Duodenal mucosa (tissue), 2 donors: ENCODE measurements around the gene SLC24A3.

Source experiments
- H3K27ac ChIP-seq: one replicate; pipeline ENCODE4 v1.7.0; 2013; ENCODE audit warnings: low read depth, low read length
- H3K27me3 ChIP-seq, 2 donors: one replicate each; pipeline ENCODE4 v1.7.0; 2013; ENCODE audit warnings: low read length in 2 of 2, control low read depth in 1 of 2; ENCODE audit not compliant: insufficient read depth in 2 of 2, control insufficient read depth in 1 of 2
- H3K36me3 ChIP-seq, 2 donors: one replicate each; pipeline ENCODE4 v1.7.0; 2013; ENCODE audit warnings: low read length in 2 of 2, control low read depth in 1 of 2; ENCODE audit not compliant: insufficient read depth in 2 of 2, control insufficient read depth in 1 of 2
- H3K4me1 ChIP-seq, 2 donors: one replicate each; pipeline ENCODE4 v1.7.0; 2013; ENCODE audit warnings: low read length in 2 of 2, control low read depth in 1 of 2; ENCODE audit not compliant: insufficient read depth in 2 of 2, control insufficient read depth in 1 of 2
- H3K4me3 ChIP-seq, 2 donors: one replicate each; pipeline ENCODE4 v1.7.0; 2013; ENCODE audit warnings: low read length in 2 of 2, low read depth in 1 of 2
- H3K9ac ChIP-seq, 2 donors: one replicate each; pipeline ENCODE4 v1.7.0; 2013; ENCODE audit warnings: low read length in 2 of 2, low read depth in 1 of 2
- H3K9me3 ChIP-seq, 2 donors: one replicate each; pipeline ENCODE4 v1.7.0; 2013; ENCODE audit warnings: low read length in 2 of 2, control low read depth in 1 of 2; ENCODE audit not compliant: control insufficient read depth in 1 of 2

Gene SLC24A3

DNA sequence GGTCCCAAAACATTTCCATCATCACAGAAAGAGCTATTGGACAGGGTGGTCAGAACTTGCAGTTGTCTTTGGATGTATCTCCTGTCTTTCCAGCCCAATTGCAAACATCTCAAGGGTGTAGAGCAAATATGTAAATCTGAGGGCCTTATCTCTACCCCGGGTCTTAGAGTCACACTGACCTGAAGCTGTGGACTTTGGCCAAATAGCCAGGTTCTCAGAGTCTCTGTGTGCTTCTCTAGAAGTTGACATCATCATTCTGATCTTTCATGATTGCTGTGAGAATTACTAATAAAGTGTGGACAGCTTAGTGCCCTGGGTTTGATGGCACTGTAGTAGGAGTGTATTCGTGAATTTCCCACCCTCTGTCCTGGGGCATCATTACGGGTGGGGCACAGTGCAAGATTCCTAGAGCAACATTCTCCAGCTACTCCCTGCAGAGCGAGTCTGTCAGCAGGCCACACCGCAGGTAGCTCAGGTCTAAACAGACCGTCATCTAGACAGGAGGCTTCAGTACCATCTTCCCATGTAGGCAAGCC is 71.1 kb downstream of the SLC24A3 start:
- no peaks in the 10 kb centered on the region for H3K9me3 ChIP-seq
- no peak overlapping the region for H3K9ac ChIP-seq
- H3K36me3 ChIP-seq, result no peaks in the 10 kb centered on the region
- H3K27me3 ChIP-seq, result no peaks in the 10 kb centered on the region
- H3K4me3 ChIP-seq, result no peak overlapping the region
- H3K27ac ChIP-seq, result no peak overlapping the region
- no peaks in the 10 kb centered on the region for H3K4me1 ChIP-seq

DNA sequence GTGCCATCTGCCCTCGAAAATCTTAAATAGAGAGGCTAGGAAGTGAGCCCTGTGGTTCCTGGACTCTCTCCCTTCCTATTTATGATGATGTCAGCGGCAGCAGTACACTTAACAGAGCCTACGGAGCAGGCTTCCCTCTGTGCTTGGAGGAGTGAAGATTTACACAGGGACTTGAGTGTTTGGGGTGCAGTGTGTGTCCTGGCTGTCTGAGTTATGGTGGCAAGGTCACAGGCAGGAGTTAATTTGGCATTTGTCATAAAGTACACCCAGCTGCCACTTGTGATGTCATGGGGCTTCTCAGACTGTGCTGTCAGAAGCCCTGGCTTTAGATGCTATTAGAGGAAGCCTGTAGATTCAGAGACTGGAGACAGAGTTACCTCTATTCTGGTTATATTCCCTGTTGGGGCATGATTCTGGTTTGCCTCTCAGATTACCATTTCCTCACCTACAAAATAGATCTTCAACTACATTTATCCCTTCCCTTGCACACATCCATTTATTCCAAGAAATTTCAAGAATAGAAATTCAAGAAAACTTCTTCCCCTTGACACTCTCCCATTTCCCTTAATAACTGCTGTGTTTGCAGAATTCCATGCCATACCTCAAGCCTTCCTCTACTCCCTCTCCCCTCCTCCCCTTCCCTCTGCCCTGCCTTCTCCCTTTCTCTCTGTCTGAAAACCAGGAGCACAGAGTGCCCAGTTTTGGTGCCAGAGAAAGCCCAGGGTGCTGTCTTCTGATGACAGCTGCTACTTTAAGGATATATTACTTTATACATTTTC is 72.1 kb downstream of the SLC24A3 start:
- no peaks in the 10 kb centered on the region for H3K4me1 ChIP-seq
- no peaks in the 10 kb centered on the region for H3K27me3 ChIP-seq
- H3K9ac ChIP-seq, result no peak overlapping the region
- H3K9me3 ChIP-seq, result no peaks in the 10 kb centered on the region
- H3K27ac ChIP-seq, result no peak overlapping the region
- H3K36me3 ChIP-seq, result no peaks in the 10 kb centered on the region
- no peak overlapping the region for H3K4me3 ChIP-seq

DNA sequence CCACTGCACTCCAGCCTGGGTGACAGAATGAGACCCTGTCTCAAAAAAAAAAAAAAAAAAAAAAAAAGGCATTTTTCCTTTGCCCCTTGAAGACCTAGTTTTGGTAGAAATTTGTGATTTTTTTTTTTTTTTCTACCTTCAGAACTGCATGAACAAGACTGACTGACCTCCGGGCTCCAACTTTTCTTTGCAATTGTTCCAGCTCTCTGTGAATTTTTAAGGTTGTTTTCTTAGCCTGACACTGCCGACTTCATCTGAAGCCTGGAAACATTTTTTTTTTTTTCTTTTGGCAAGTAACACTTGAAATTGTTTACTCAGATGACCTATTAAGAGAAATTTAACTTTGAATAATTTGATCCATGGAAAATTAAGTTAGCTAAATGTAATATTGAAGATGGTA is 73.0 kb downstream of the SLC24A3 start:
- no peak overlapping the region for H3K9ac ChIP-seq
- no peak overlapping the region for H3K27ac ChIP-seq
- H3K36me3 ChIP-seq, result no peaks in the 10 kb centered on the region
- no peak overlapping the region for H3K4me3 ChIP-seq
- H3K27me3 ChIP-seq, result no peaks in the 10 kb centered on the region
- no peaks in the 10 kb centered on the region for H3K9me3 ChIP-seq
- no peaks in the 10 kb centered on the region for H3K4me1 ChIP-seq

DNA sequence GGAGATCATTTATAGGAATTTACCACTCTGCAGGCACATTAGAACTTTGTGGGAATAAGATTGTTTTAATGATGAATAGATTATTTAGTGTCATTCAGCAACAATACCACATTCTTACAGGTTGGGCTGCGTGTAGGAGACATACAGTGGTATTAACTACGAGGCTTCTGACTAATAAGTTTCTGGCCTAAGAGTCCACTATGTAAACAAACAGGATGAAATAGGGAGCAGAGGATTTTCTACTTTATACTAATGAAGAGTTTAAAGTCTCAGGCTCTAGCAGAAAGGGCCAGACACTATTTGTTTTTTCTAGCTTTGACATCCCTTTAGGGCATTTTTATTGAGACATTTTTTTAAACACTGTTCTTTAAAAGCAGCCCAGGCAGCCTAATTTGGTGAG is 75.6 kb downstream of the SLC24A3 start:
- H3K9ac ChIP-seq, result no peak overlapping the region
- no peaks in the 10 kb centered on the region for H3K27me3 ChIP-seq
- no peak overlapping the region for H3K4me3 ChIP-seq
- H3K27ac ChIP-seq, result no peak overlapping the region
- no peaks in the 10 kb centered on the region for H3K4me1 ChIP-seq
- no peaks in the 10 kb centered on the region for H3K9me3 ChIP-seq
- H3K36me3 ChIP-seq, result no peaks in the 10 kb centered on the region

DNA sequence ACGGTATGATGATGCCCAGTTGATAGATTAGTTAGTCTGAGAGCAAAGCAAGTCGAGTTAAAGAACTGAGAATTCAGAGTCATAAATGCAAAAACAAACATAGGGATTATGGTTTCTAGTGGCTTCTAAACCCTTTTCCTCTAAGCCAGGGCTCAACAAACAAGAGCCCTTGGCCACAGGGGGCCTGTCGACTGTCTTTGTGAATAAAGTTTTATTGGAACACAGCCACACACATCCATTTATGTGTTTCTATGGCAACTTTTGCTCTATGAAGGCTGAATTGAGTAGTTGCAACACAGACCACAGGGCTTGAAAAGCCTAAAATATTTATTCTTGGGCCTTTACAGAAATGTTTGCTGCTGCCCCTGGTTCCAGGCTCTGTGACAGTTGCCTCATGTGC is 76.2 kb downstream of the SLC24A3 start:
- Histone ChIP-seq H3K9ac (no peak overlapping the region), H3K27me3 (no peaks in the 10 kb centered on the region), H3K36me3 (no peaks in the 10 kb centered on the region), H3K9me3 (no peaks in the 10 kb centered on the region), H3K4me1 (no peaks in the 10 kb centered on the region), H3K27ac (no peak overlapping the region), H3K4me3 (no peak overlapping the region)

DNA sequence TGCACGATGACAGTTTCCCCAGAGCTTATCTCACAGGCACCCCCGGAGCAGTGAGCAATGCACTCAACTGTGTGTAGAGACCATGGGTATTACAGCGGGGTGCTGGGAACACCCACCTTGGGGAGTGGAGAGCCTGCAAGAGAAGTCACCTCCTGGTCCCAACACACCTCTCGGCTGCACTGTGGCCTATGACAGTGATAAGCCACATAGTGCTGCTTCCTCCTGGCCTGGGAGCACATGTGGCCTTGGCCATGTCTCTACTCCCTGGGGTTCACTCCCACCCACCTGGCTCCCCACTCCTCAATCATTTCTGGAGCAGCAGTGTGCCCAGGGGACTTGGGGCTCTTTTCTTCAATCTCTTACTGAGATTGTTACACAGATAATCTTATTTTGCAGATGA is 77.0 kb downstream of the SLC24A3 start:
- no peaks in the 10 kb centered on the region for H3K36me3 ChIP-seq
- no peak overlapping the region for H3K4me3 ChIP-seq
- no peaks in the 10 kb centered on the region for H3K9me3 ChIP-seq
- H3K27ac ChIP-seq, result no peak overlapping the region
- no peaks in the 10 kb centered on the region for H3K27me3 ChIP-seq
- H3K9ac ChIP-seq, result no peak overlapping the region
- no peaks in the 10 kb centered on the region for H3K4me1 ChIP-seq

DNA sequence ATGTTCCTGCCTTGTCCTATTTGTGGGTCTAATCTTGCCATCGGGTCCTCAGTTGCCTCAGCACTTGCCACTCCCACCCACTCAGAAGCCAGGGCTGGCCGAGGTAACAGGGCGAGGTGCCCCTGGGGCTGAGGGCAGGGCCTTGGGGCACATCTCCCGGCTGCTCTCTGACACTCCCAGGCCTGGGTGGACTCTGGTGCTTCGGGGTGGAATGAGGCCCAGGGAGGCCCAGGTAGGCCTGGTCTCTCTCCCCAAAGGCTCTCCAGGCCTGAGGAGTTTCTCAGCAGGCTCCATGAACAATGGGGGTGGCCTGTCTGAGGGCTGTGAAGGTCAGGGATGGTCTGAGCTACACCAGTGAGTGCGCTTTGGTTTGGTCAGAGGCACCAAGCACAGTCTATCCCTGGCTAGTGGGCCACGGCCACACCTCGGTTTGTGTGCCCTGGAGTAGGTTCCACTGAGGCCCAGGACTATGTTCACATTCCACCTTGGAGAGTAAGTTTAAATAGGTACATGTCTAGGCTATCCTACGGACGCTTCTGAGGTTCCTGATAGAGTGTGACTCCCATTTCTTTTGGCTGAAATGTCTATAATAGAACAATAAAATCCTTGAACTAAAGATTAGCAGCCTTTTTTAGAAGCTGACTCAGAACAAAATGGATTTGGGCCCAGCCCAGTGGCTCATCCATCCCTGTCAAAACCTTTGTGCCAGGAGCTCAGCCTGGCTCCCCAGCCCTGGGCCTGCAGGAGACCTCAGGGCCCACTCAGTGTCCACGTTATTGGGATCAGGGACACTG is 78.8 kb downstream of the SLC24A3 start:
- Histone ChIP-seq H3K9me3 (no peaks in the 10 kb centered on the region), H3K27me3 (no peaks in the 10 kb centered on the region), H3K27ac (no peak overlapping the region), H3K9ac (no peak overlapping the region), H3K36me3 (no peaks in the 10 kb centered on the region), H3K4me3 (no peak overlapping the region), H3K4me1 (no peaks in the 10 kb centered on the region)

DNA sequence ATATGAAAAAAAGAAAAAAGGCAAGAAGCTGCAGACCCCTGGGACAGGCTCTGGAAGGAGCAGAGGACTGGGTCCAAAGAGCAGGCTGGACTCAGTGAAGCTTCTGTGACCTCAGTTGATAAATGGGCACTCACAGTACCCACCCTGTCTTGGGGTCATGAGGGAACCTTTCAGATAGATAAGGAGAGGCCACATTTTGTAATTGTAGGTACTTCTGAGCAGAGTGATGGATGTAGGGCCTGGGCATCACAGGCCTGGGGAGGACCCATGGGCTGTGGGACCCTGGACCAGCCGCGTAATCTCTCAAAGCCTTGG is 79.3 kb downstream of the SLC24A3 start:
- Histone ChIP-seq H3K27ac (no peak overlapping the region), H3K4me1 (no peaks in the 10 kb centered on the region), H3K36me3 (no peaks in the 10 kb centered on the region)

DNA sequence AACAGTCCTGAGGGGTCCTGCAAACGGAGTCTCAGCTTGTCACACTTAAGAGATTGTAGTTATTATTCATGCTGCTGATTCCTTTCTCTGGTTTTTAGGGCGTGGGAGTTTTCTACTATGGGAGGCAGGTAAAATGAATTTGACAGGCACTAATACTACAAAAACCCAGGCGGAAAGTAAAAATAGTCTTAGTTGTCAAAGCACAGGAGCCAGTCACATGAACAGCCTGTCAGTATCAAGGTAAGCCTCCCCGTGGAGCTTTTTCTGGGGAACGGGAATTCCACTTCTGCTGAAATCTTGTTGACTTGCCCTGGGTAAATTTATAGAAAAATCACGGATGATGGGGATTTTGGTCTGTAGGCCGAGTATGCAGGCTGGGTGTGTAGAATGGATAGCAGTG is 79.8 kb downstream of the SLC24A3 start:
- Histone ChIP-seq H3K27ac (no peak overlapping the region), H3K4me1 (no peaks in the 10 kb centered on the region), H3K36me3 (no peaks in the 10 kb centered on the region), H3K4me3 (no peak overlapping the region), H3K9ac (no peak overlapping the region), H3K9me3 (no peaks in the 10 kb centered on the region), H3K27me3 (no peaks in the 10 kb centered on the region)

More for the DNA sequence above, 79.3 kb downstream of the SLC24A3 start:
- H3K4me3 ChIP-seq, result no peak overlapping the region
- no peak overlapping the region for H3K9ac ChIP-seq
- no peaks in the 10 kb centered on the region for H3K27me3 ChIP-seq
- no peaks in the 10 kb centered on the region for H3K9me3 ChIP-seq

DNA sequence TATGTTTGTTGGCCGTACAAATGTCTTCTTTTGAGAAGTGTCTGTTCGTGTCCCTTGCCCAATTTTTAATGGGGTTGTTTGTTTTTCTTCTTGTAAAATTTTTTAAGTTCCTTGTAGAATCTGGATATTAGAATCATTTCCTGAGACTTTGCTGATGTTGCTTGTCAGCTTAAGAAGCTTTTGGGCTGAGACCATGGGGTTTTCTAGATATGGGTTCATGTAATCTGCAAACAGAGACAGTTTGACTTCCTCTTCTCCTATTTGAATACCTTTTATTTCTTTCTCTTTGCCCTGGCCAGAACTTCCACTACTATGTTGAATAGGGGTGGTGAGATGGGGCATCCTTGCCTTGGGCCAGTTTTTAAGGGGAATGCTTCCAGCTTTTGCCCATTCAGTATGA is 82.6 kb downstream of the SLC24A3 start:
- Histone ChIP-seq H3K27me3 (no peaks in the 10 kb centered on the region), H3K27ac (no peak overlapping the region), H3K4me1 (no peaks in the 10 kb centered on the region), H3K4me3 (no peak overlapping the region), H3K9me3 (no peaks in the 10 kb centered on the region), H3K36me3 (no peaks in the 10 kb centered on the region), H3K9ac (no peak overlapping the region)
